ENCODE results near the gene PNPT1.
"Not testable (repeated sequence)": the region's sequence is repeated elsewhere in the genome, so short reads cannot be mapped to it uniquely, and the experiment has no call there.

- not testable (repeated sequence) for TF ChIP-seq CTCF (IDR thresholded peaks at IDR 0.05; ENCODE audit: poor library complexity, severe bottlenecking); EP300 (conservative IDR thresholded peaks at IDR 0.05; ENCODE audit: poor library complexity, severe bottlenecking)
Measured at GRCh38 chr2:55715178-55715577, 21.5 kb upstream of the PNPT1 start.
